Adrenal gland (tissue), 12 donors: ENCODE measurements around the gene PDE2A. TPM values are rescaled to one million over a fixed set of nuclear protein-coding genes. Genes with fewer than 3 reads are reported as not detected.

Experiments
- DNase-seq, 7 donors: peaks; one replicate each; pipeline ENCODE4 v3.0.0-alpha.2; 2019 to 2020
- H3K27ac ChIP-seq, 5 donors: fragments of 200-600 bp; sonication (generic) in 4 of 5; 1 replicate in 3 of 5; 2 replicates in 2 of 5; pipeline versions ENCODE4 v1.5.1 to v1.8.0; 2016 to 2020; ENCODE audit warnings: mild to moderate bottlenecking in 1 of 5
- H3K27me3 ChIP-seq: fragments of 200-600 bp; 2 replicates; pipeline ENCODE4 v1.8.0; 2021
- H3K36me3 ChIP-seq, 2 donors: fragments of 200-600 bp; replicated peaks in 1 of 2; 1 replicate in 1 of 2; 2 replicates in 1 of 2; pipeline versions ENCODE4 v1.5.1 to v1.8.0; 2018 to 2022
- H3K4me1 ChIP-seq, 2 donors: fragments of 200-600 bp; replicated peaks in 1 of 2; 1 replicate in 1 of 2; 2 replicates in 1 of 2; pipeline versions ENCODE4 v1.5.1 to v1.8.0; 2018 to 2021
- H3K4me3 ChIP-seq, 4 donors: fragments of 200-600 bp; sonication (generic) in 3 of 4; one replicate each; pipeline ENCODE4 v1.5.1; 2016 to 2018
- H3K9me3 ChIP-seq, 3 donors: fragments of 200-600 bp; sonication (generic) in 1 of 3; replicated peaks in 1 of 3; 1 replicate in 2 of 3; 2 replicates in 1 of 3; pipeline versions ENCODE4 v1.5.1 to v1.8.0; 2016 to 2021
- CTCF ChIP-seq, 6 experiments: fragments of 450-650 bp in 4 of 6; fragments of 200-600 bp in 2 of 6; sonication (generic) in 1 of 6; IDR thresholded peaks; 1 replicate in 5 of 6; 2 replicates in 1 of 6; pipeline versions ENCODE4 v1.5.1 to v1.8.0; 2016 to 2021; ENCODE audit warnings: antibody characterized with exemption in 6 of 6, mild to moderate bottlenecking in 2 of 6, moderate library complexity in 1 of 6
- POLR2A ChIP-seq, 2 donors: fragments of 450-650 bp; IDR thresholded peaks; one replicate each; pipeline ENCODE4 v1.6.1; 2017; ENCODE audit warnings: antibody characterized with exemption in 2 of 2, mild to moderate bottlenecking in 2 of 2, moderate library complexity in 1 of 2
- WGBS, 4 donors: extraction: QIAGEN DNeasy Blood & Tissue Kit in 2 of 4; methylation state at CpG; one replicate each; pipeline versions ENCODE4 v1.1.5 to v1.1.7; 2013 to 2017; 5-methylcytosine and 5-hydroxymethylcytosine counted together
- intact Hi-C, 2 donors: fragments of 100-400 bp; cut with DNase I; formaldehyde crosslinking; loops; one replicate each; pipeline versions ENCODE4 v1.14.1 to v1.15.0; 2022 to 2023
- polyA plus RNA-seq, 3 donors: library from polyadenylated mRNA; stranded (reverse); fragments of 200-250 nt in 2 of 3; fragments of 350-450 nt in 1 of 3; fragmentation: Illumina TruSeq in 1 of 3; extraction: RNeasy Lipid Tissue Mini Kit (QIAGEN cat#74804) in 1 of 3; gene quantifications; one replicate each; pipeline ENCODE4 v1.2.3, GENCODE V29; 2013 to 2014
- total RNA-seq, 9 donors: library from RNA; depleted of rRNA in 4 of 9; stranded (reverse); fragments of >200 nt in 4 of 9; fragments of 120-200 nt in 1 of 9; fragmentation: NEBNext Ultra II Directional in 1 of 9; extraction: Animal tissue kit (Norgen Biotek cat#: 25700) in 1 of 9; gene quantifications; one replicate each; pipeline versions ENCODE4 v1.1.0 to v1.2.4, GENCODE V29; 2013 to 2023
- donor health status: healthy with polysubstance abuse.
- donor health status: Bipolar disorder and iron deficiency.
- donor health status: DM: yes; HTN: yes; CAD: no.
- donor health status: DM: no; HTN: no; CAD: no.
- donor health status: DM: no; HTN: no; CAD: no.
- donor health status: DM: yes; HTN: yes; CAD: no.

PDE2A gene
- total and polyA plus RNA-seq, 12 donors = 11.5 to 226 (median 67.6) TPM

GRCh38 chr11:72627594-72628281 is 46.5 kb downstream of the PDE2A start:
- no peaks in the 10 kb centered on the region for H3K27me3 ChIP-seq
- H3K4me1 ChIP-seq = peaks cover 14 to 41% of the 10 kb centered on the region in 2 donors
- 85 to 92% (median 91%) methylated on average over 5 to 7 of the region's 7 CpGs for WGBS, 4 donors
- intact Hi-C loops = no loop called here
- H3K36me3 ChIP-seq = no peaks in the 10 kb centered on the region
- H3K4me3 ChIP-seq = no peak overlapping the region
- H3K9me3 ChIP-seq = no peaks in the 10 kb centered on the region
- no peak for DNase-seq
- H3K27ac ChIP-seq = peak overlapping the region in 2 of 5 donors; percentile 73 to 92
- TF ChIP-seq CTCF (IDR thresholded peaks at IDR 0.05) = no peak
- TF ChIP-seq POLR2A (IDR thresholded peaks at IDR 0.05) = no peak

- TF ChIP-seq CTCF (IDR thresholded peaks at IDR 0.05) (no peak), POLR2A (IDR thresholded peaks at IDR 0.05) (no peak)
- H3K27me3 ChIP-seq = no peaks in the 10 kb centered on the region
- 62 to 80% (median 72%) methylated on average over 8 to 11 of the region's 11 CpGs for WGBS, 4 donors
- peak overlapping the region in 4 of 5 donors; percentile 32 to 92 (median 66) for H3K27ac ChIP-seq
- peaks cover 14 to 32% of the 10 kb centered on the region in 2 donors for H3K4me1 ChIP-seq
- DNase-seq = no peak
- no peak overlapping the region for H3K4me3 ChIP-seq
- intact Hi-C loops = no loop called here
- H3K36me3 ChIP-seq = no peaks in the 10 kb centered on the region
- no peaks in the 10 kb centered on the region for H3K9me3 ChIP-seq
Measured at GRCh38 chr11:72626414-72626936, 47.7 kb downstream of the PDE2A start.

GRCh38 chr11:72625691-72626413 is 48.4 kb downstream of the PDE2A start:
- WGBS, 4 donors = 35 to 37% (median 36%) methylated on average over 18 to 20 of the region's 20 CpGs
- H3K4me3 ChIP-seq = no peak overlapping the region

More at GRCh38 chr11:72625691-72626413, 48.4 kb downstream of the PDE2A start:
- Histone ChIP-seq H3K27me3 (no peaks in the 10 kb centered on the region), H3K27ac (peak overlapping the region in 4 of 5 donors; percentile 32 to 92 (median 66)), H3K4me1 (peaks cover 14 to 32% of the 10 kb centered on the region in 2 donors), H3K9me3 (no peaks in the 10 kb centered on the region), H3K36me3 (no peaks in the 10 kb centered on the region)
- intact Hi-C loops = no loop called here
- peak in 1 of 2 donors; percentile 26 for TF ChIP-seq POLR2A (IDR thresholded peaks at IDR 0.05)
- no peak for TF ChIP-seq CTCF (IDR thresholded peaks at IDR 0.05)
- DNase-seq = peak; percentile 64 to 85 (median 76)
